ENCODE results near the gene DEDD2.
A peak's percentile ranks its signal among the peaks of the same experiment; 100 is the strongest.
"Not testable (repeated sequence)": the region's sequence is repeated elsewhere in the genome, so short reads cannot be mapped to it uniquely, and the experiment has no call there.

Gene DEDD2

GRCh38 chr19:42217520-42218437 lies at the start of gene DEDD2:
Gene DEDD2, minus strand, starts transcription at chr19:42217677. Its CDS starts 670 bp downstream, at chr19:42217007.
- DNase-seq, result peak; percentile 99

- DNase-seq, result not testable (repeated sequence)
Measured at GRCh38 chr19:42266928-42267603, 49.6 kb upstream of the DEDD2 start.

GRCh38 chr19:42266105-42266504 lies 48.6 kb upstream of the DEDD2 start:
- not testable (repeated sequence) for DNase-seq

GRCh38 chr19:42261763-42262162 lies 44.3 kb upstream of the DEDD2 start:
- DNase-seq, result no peak

GRCh38 chr19:42257842-42258241 lies 40.4 kb upstream of the DEDD2 start:
- DNase-seq, result not testable (repeated sequence)

DNA sequence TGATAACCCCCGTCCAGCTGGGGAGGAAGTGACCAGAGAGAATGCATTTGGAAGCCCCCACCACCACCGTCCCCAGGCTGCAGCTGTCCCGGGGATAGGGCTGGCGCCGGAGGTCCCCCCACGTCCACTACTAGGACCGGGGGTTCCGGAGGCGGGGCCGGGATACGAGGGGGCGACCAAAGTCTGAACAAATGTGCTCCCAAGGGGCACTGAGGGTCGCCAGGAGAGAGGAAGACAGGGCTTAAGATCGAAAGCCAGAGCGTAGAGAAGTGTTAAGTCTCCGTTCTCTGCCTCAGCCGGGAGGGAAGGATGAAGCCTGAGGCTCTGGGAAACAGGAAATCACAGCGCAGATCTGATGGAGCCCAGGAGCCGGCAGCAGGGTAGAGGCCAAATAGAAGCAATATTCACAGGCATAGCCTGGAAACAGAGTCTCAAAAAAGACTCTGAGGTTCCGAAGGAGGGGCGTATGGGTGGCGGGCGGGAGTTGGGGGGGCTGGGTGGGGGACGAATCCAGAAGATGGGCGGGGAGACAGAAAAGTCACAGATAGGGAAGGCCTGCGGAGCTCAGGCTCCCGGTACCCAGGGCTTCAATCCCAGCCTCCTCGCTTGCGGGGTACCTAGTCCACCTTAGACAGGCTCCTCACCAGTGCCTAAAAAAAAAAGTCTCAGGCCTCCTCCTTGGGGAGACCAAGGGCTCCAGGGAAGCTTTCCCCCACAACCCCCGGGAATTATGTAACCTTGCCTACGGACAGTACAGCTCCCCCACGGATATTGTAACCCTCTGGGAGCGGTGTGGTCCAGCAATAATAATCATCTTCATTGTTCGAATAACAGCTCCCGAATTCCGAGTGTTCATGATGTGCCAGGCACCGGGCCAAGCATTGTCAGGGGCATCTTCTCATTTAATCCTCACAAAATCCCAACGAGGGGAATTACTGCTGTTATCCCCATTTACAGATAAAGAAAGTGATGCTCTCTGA lies 38.6 kb upstream of the DEDD2 start:
- DNase-seq, result peak; percentile 80

DNA sequence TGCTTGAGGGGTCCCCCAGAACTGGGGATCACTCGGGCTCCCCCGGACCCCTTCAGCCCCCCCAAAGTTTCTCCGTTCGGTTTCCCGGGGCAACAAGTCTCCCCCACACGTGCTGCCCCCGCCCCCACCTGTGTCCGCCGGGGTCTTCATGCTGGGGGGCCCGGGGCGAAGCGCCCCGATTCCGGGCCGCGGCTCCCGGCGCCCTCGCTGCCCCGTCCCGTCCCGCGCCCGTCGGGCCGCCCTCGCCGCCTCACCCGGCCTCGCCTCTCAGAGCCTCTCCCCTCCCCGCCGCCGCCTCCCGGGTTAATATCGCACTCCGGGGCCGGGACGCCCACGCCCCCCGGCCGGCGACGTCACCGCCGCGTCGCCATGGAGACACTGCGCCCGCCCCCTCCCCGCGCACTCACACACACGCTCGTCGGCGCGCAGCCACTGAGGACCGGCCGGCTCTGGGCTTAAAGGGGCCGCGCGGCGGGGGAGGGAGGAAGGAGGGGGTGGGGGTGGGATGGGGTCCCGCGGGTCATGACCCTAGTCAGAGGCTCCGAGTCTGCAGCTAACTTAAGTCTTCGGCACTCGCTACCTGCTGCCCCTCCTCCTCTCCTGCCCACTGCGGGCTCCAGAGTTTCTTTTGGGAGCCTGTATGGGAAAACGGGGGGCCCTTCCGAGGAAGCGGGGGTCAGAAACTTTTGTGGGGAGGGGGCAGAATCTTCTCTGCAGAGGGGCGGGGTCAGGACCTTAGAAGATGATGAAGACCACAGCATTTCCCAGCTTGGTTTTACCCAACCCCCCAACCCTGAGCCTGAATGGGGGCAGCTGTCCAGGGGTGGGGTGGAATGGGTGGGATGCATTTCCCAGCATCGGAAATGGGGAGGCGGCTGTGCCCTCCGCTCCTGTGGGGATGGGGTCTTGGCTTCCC lies 37.6 kb upstream of the DEDD2 start, which contains the start of gene ERF:
Gene ERF (minus strand): TSS at position 279 of the 916 bp plus-strand sequence. CDS start 129 bp downstream, at position 150.
- DNase-seq, result peak; percentile 96

GRCh38 chr19:42254089-42254849 lies 36.8 kb upstream of the DEDD2 start:
- peak; percentile 70 for DNase-seq

GRCh38 chr19:42253245-42254088 lies 36.0 kb upstream of the DEDD2 start:
- DNase-seq, result peak; percentile 89

- DNase-seq, result no peak
Measured at GRCh38 chr19:42252365-42253244, 35.1 kb upstream of the DEDD2 start.

GRCh38 chr19:42251572-42252358 lies 34.3 kb upstream of the DEDD2 start:
- no peak for DNase-seq

GRCh38 chr19:42250666-42251531 lies 33.4 kb upstream of the DEDD2 start:
- DNase-seq, result no peak

GRCh38 chr19:42250183-42250665 lies 32.7 kb upstream of the DEDD2 start:
- DNase-seq, result no peak

DNA sequence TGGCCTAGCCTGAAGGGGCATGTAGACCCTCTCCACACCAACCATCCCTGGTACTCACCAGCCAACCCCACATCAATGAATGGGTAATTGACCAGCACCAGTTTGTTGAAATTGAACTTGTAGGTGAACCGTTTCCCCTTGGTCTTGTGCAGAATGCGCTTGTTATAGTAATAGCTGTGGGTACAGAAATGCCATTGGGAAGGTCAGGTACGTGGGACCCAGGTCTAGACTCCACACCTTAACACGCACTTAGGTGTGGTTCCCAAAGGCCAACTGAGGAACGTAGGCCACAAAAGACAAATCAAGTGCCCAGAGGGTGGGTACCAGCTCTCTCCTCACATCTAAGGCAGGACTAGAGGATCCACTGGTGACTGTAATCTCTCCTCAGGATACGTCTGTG lies 32.3 kb upstream of the DEDD2 start:
- DNase-seq, result no peak

- DNase-seq, result no peak
Measured at GRCh38 chr19:42249149-42249750, 31.8 kb upstream of the DEDD2 start.

All from islet precursor cell (in vitro differentiated cells).